ENCODE measurements around the gene PRKAG2.
"Not testable (repeated sequence)": the region's sequence is repeated elsewhere in the genome, so short reads cannot be mapped to it uniquely, and the experiment has no call there.

The PRKAG2 gene

DNA sequence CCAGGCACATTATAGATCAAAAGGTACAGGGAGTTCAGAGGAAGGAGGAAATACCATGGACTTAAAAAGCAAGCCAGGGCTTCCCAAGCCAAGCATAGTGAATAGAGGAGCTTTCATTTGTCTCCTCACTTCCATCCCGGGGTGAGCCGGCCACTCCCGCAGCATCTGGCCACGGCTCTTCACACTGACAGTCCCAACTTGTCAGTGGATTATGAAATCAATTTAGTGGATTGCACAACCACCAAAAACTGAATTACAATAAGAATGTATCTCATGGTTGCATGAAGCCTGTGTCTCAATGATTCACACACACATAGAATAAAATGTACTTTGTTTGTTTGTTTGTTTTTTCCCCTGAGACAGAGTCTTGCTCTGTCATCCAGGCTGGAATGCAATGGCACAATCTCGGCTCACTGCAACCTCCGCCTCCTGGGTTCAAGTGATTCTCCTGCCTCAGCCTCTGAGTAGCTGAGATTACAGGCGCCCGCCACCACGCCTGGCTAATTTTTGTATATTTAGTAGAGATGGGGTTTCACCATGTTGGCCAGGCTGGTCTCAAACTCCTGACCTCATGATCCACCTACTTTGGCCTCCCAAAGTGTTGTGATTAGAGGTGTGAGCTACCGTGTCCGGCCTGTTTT, 79.1 kb downstream of the PRKAG2 start:
- DNase-seq, result not testable (repeated sequence)

DNA sequence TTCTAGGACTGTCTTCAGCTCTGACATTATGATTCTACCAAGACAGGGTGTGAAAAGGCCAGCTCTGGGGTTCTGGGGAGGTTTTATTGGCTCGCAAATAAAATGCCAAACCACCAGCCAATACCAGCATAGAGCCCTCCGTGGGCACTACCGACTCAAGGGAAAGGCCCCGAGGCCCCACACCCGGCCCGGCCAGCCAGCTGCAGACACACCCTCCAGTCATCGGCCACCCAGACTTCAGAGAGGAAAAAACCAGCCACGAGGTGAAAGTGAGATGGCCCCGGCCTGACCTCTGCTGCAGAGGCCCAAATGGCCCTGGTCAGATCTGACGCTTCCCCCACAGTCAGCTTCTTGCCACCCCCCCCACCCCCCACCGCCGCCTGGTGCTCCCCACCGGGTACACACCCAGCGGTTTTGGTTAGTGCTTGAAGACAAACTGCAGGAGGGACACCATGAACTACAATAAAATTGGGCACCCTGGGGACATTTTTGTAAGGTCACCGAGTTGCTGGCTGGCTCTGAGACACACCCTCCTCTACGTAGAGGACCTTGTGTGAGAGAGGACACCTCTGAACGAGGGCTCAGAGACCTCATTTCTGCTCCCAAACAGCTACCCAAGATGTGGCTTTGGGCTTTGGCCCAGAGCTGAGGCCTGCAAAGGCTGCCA, 79.9 kb downstream of the PRKAG2 start:
- DNase-seq, result no peak

DNA sequence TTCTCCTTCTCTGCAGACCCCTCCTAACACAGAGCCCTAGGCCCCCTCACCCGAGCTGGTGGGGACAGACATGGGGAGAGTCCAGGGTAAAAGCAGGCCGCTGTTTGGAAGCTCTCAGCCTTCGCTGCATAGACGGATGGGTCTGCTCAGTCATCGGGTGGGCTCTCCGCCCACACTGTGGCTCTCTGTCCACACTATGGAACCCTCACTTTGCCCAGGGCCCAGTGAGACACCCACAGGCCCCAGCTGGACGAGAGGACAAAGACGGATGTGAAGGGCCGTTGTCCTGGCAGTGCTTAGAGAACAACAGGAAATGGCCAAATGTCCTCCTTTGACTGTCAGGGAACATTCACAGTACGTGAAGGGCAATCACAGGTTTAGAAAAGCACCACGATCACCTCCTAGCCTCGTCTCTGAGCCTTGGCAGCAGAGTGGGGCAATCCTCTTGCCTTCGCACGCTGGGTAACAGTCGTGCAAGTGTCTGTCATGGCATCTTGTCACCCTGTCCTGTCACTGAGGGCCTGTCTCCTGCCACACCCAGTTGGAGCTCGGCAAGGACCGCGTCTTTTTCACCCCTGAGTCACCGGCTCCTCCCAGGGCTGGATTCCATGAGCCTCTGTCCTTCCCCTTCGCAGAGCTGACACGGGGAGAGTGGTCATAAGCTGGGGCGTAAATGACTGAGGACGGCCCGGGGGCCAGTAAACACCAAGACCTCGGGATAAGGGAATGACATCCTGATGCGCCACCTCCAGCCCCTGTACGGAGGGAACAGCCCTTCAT, 80.6 kb downstream of the PRKAG2 start:
- no peak for DNase-seq

DNA sequence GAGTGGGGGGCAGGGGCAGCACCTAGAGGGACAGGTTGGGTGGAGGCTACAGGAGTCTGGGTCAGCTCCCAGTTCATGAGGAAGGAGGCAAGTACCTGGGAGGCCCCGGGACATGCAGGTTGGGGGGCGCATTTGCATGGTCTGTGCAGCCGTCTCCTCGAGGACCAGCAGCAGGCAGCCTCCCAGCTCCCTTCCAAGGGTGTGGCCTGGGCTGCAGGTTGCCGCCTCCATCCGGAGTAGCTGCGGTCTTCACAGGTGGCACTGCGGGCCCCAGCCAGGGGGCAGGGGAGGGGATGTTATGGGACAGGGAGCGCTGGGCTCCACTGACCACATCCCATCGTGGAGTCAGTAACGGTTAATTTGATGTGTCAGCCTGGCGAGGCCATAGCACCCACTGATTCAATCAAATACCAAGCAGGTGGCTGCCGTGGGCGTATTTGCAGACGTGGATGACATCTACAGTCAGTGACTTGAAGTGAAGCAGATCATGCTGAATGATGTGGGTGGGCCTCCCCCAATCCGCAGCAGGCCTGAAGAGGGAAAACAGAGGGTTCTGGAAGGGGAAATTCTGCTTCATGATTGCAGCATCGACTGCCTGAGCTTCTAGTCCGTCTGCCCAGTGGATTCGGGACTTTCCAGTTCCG, 81.6 kb downstream of the PRKAG2 start:
- no peak for DNase-seq

DNA sequence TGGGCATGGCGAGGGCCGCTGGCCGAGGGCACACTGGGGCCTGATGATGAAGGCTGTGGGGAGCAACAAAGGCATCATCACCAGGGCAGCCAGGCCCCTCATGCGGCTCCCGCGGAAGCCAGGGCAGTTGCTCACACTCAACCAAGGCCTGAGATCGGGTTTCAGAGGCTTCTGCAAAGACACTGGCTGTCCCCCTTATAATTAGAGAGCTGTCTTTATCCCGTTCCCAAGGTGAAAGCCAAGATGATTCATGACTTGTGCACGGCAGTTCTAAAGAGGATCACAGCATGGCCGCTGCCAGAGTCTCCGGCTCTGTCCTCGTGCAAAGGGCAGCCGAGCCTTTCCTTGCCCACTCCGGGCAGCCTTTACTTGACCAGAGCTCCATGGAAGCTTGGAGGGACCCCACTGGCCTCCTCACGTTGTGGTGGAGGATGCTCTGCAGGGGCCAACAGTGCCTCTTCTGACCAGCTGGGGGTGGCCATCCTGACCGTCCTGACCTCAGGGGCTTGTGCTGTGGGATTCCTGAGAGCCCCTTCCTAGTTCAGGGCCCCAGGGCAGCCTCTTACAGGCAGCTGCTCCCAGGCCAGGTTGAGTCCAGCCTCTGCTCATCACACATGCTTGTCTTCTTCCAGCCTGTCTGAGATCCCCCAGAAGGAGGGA, 82.3 kb downstream of the PRKAG2 start:
- DNase-seq, result no peak

DNA sequence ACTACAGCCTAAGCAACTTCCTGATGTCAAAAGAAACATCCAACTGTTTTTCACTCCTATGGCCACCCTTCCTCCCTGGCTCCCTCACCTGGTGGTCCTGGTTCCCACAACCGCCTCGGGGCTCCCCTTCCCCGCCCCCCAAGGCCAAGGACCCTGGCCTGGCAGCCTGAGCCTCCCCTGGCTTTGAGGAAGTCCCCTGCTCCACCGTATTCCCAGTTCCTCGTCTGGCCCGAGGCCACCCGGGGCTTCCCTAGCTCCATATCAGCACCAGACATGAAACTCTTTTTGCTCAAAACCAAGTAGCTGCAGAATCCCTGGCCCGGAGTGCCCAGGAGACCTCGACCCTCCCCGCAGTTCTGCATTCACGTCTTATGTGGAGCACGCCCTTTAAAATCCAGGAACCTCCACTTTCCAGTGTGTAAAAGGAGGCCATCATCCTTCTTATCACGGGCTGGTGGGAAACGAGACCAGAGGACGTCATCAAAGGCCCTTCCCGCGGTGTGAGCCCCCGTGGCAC, 82.9 kb downstream of the PRKAG2 start:
- no peak for DNase-seq

DNA sequence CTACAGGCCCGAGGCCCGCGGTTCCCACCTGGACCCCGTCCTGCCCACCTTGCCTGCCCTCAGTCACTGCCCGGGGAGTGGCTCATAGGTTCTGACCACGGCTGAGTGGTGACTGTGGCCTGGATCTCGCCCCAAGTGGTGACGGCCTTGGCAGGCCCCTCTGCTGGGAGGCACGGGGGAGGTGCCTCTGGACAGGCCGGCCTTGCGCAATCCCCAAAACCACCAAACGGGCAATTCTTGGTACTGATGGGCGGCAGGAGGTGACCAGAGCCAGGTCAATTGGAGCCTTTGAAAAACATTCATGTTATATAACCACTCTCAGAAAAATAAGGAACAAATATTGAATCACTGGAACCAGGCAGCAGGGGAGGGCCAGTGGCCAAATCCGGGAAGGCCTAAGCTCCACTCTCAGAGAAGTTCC, 83.4 kb downstream of the PRKAG2 start:
- no peak for DNase-seq

DNA sequence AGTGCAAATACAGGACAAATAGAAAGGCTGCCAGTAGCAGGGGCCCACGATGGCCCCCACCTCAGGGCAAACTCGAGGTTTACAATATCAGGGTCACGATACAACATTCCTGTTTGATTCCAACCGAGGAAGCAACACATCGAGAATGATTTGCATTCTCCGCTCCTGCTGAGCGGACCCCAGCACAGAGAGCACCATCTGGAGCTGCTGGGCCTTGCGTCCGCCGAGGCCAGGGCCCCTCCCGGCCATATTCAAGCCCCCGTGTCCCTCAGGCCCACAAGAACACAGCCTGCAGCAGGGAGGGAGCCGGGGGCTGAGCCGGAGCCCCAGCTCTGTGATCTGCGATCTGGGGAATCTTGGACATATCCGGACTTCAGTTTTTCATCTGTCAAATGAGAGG, 84.3 kb downstream of the PRKAG2 start:
- DNase-seq, result no peak

DNA sequence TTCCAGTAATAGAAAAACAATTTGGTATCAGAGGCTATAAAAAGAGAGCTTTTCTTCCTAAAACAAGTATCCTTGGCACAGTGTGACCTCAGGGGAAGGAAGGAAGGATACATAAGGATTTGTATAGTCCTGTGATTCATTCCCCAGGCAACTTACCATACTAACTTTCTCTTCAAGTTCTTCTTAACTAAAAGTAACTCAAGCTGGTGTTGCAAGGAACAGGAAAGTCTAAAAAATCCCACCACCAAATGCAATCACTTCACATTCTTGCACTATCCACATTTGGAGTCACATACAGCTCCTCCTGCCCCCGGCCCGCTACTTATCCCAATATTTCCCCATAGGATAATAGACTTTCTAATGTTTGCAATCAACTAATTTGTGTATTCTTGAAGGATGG, 84.8 kb downstream of the PRKAG2 start:
- DNase-seq, result no peak

DNA sequence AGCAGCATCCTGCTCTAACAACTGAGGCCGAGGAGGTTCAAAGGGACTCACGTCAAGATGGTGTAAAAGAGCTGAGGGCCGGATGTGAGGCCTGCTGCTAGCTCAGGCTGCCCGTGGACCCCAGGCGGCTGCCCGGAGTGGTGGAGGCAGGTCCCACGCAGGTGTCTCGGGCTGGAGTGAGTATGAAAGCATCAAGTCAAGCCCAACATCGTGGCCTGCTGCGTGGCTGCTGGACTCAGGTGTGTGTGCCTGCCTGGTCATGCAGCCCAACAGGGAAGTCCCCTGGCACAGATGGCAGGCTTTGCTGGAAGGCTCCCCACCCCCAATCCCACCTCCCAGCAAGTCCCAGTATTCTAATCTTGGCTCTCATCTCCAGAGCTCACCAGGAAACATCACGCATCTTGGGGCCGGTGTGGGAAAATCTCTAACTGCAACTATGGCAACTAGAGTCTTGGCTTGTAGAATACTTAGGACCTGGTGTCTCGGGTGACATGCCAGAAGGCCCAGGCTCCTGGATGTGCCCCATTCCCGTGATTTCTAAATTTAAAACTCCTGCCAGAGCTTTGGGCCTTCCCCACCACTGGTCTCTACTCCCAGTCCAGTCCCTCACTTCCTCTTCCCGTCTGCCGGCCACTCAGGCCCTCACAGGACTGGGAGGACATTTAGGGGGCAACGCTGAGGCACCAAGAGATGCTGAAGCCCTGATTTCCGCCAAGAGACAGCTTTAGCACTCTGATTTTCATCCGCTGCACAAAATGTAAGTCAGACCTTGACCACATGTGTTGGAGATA, 85.9 kb downstream of the PRKAG2 start:
- DNase-seq, result no peak

DNA sequence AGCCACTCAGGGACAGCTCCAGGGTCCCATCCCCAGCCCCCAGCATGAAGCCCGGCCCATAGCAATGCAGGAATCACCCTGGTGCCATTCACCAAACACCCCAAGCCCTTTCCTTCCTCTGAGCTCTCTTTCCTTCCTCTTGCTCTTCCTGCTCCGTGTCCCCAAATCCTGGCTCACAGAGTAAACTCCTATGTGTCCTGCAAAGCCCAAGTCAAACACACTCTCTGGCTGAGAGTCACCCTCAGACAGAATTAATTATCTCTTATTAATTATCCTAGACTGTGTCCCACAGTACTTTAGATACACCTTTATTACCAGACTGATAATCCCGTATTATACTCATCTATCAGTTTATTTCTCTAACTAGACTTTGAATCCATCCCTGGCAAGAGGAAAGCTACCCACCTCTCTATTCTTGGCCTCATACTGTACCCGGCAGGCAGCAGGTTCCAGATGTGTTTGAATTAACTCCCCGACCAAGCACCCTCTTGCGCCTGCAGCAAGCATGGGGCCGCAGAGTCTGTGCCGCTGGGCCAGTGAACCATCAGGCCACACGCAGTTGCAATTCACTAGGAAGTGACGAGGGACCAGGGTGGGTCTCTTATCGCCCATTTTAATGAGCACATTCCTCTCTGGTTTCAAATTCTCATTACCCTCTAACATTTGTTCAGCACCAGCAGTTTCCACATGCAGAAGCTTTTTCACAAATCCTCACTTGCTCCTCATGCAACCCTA, 86.7 kb downstream of the PRKAG2 start:
- DNase-seq, result no peak

DNA sequence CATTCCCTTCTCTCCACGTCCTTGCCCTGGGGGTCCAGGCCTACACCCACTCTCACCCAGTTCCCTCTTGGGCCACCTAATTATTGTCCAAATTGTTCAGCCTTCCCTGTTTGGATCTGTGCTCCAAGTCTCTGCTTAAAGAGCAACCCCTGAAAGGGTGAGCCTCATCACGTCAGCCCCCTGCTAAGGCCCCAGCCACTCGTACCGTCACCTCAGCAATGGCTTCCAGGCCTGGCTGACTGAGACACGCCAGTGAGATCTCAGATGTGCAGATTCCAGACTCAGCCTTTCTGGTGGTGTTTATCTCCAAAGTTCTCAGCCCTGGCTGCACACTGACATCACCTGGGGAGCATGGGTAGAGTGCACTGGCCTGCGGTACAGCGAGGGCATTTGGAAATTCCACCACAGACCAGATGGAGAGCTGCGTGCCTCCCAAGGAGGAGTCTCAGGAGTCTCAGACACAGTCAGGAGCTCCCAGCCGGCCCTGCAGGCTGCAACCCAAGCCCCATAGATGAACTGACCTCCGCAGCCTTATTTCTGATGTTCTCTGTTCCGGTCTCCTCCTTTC, 87.5 kb downstream of the PRKAG2 start:
- DNase-seq, result no peak

DNA sequence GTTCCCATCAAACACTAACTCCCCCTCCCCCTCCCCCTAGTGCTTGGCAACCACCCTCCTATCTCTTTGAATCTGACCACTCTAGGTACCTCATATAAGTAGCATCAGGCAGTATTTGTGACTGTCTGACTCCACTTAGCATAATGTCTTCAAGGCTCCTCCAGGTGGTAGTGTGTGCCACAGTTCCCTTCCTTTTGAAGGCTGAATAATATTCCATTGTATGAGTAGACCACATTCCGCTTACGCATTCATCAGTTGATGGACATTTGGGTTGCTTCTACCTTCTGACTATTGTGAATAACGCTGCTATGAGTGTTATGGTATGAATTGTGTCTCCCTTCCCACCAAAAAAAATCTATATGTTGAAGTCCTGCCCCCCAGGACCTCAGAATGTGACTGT, 89.6 kb downstream of the PRKAG2 start:
- no peak for DNase-seq

DNA sequence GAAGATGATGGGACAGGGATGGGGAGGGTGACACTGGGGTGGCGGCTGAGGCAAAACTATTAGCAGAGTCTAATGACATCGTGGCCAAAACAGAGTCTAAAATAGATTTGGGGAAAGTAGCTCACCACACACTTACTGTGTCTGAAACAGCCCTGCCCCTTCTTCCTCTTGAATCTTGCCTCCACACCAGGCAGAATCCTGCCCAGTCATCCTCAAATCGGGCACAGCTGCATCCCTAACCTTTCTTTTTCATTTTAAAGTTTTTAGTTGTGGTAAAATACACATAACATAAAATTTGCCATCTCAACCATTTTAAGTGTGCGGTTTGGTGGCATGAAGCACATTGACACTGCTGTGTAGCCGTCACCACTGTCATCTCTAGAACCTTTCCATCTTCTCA, 90.0 kb downstream of the PRKAG2 start:
- DNase-seq, result no peak

DNA sequence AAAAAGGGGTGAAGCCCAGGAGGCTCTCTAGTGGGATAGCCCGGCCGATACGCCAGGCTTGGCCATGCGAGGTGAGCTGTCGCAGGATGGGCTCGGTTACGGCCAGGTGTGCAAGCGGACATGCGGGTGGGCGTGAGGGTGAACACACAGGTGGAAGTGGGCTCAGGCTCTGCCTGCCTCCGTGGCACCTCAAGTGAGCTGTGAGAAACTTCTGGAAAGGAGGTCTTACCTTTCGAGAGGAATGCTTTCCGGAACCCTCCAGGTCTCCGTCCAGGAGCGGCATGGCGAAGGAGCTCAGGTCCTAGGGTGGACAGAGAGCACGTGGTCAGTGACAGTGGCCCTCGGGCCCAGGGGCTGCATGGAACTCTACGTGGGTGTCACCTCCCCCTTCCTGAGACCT, 90.7 kb downstream of the PRKAG2 start:
- no peak for DNase-seq

DNA sequence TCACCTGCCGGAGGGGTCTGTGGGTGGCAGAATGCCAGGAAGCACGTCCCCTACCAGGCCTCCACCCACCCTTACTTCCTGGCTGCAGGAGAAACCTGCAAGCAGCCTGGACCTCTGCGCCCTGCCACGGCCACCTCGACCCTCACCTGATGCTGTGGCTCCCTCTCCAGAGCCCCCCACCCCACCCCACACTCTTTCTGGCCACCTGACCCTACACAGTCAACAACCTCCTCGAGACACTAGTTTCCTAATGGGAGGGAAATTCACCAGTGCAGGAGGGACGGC, 91.3 kb downstream of the PRKAG2 start:
- DNase-seq, result no peak

DNA sequence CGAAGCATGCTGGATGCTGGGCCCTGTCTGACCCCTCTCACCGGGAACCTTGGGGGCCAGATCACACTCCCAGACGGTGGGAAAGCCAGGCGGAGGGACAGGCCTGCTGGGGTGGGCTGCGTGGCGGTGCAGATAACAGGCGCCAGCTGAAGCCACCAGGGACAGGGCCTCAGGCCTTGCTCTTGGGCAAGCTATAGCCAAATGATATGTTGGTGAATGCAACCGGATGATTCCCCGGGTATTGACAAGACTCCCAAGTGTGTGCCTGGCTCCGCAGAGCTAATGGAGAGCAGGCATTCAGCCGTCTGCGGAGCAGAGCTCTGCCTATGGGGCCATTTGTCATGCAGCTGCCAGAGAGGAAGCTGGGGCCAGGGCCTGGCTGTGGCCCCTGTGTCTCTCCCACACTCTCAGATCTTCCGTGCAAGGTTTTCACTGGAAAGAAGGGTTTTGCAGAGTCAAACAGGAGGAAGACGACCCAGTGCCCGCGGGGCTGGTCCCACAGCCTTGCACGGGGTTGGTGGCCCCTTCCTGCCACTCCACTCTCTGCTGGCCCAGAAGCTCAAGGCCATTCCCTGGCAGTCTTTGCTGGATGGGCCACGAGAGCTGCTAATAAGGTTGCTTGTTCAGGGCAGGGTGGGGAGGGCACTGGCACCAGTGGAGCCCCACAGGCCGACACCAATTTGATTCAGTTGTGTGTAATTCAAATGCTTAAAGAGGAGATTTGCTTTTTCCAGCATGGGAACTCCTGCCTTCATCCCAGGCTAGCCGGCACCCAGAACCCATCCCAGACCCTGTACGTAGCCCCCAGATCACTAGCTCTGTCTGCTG, 91.8 kb downstream of the PRKAG2 start:
- DNase-seq, result no peak

DNA sequence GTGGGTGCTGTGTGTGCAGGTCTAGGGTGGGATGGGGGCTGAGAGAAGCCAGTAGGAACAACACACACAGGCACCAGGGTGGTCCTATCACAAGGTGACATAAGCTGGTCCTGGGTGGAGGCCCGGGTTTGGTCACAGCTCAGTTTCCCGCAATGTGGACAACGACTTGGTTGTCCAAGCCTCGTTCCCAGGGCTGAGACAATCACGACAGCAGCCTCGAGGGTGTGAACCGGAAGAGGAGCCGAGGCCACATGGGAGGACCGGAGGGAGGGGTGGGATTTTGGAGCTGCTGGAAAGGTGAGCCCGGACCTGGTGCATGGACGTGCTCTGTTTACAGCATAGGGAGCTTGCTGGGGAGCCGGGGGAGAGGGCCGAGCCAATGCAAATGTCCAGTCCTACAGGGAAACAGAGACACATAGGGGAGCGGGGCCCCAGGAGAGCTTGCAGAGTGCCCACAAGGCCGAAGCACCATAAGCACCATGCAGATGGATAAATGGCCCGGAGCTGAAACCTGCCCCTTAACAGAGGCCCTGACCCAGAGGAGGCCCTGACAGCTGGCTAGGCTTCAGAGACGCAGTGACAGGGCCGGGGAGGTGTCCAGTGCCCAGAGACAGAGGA, 92.8 kb downstream of the PRKAG2 start:
- no peak for DNase-seq

DNA sequence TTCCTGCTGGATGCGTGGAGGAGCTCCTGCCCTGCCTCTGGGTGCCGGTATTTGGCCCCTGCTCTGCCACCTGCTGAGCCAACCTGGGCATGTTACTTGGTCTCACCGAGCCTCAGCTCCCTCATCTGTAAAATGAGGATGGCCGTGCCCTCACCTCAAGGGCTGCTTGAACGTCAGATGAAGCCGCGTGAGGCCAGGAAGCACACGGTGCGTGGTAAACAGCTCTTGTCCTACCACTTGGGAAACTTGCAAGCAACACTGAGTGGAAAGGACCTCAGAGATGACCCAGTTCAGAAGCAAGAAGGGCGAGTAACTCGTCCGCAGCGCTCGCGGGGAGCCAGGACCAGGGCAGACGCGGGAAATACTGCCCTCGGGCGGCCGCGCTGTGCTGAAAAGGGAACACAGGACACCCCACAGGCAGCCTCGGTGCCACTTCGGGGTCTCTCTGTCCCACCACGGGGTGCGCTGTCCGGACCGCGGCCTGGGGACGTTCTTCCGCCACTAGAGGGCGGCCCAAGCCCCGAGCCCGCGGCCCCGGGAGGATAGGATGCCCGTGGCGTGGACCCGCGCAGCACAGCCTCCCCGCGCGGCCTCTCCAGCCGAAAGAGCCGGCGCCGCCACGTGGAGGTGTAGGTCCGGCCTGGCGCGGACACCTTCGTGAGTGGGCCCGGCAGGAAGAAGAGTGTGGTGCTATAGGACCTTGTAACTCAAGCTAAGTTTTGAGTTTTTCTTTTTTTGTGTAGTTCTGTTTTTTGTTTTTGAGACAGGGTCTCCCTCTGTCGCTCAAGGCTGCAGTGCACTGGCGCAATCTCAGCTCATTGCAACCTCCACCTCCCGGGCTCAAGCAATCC, 94.1 kb downstream of the PRKAG2 start:
- DNase-seq, result no peak
